ENCODE measurements around the gene CDYL2.

CDYL2 gene

GRCh38 chr16:80618862-80619648 lies 185.3 kb downstream of the CDYL2 start:
- no peak for DNase-seq (ENCODE audit: low read depth)
- no peak for TF ChIP-seq CTCF (IDR thresholded peaks at IDR 0.05; ENCODE audit: insufficient read depth, low read depth, low read length, missing control alignments)
- no peak overlapping the region for H3K4me3 ChIP-seq (ENCODE audit: low read length)

- TF ChIP-seq CTCF (IDR thresholded peaks at IDR 0.05; ENCODE audit: insufficient read depth, low read depth, low read length, missing control alignments): no peak
- H3K4me3 ChIP-seq (ENCODE audit: low read length): no peak overlapping the region
- DNase-seq (ENCODE audit: low read depth): no peak
Observed at GRCh38 chr16:80616362-80616761, 188.0 kb downstream of the CDYL2 start.

- no peak for DNase-seq (ENCODE audit: low read depth)
- no peak overlapping the region for H3K4me3 ChIP-seq (ENCODE audit: low read length)
- TF ChIP-seq CTCF (IDR thresholded peaks at IDR 0.05; ENCODE audit: insufficient read depth, low read depth, low read length, missing control alignments): no peak
Observed at GRCh38 chr16:80615735-80616134, 188.7 kb downstream of the CDYL2 start.

- DNase-seq (ENCODE audit: low read depth): peak; percentile 16
- H3K4me3 ChIP-seq (ENCODE audit: low read length): no peak overlapping the region
- TF ChIP-seq CTCF (IDR thresholded peaks at IDR 0.05; ENCODE audit: insufficient read depth, low read depth, low read length, missing control alignments): no peak
Observed at GRCh38 chr16:80614908-80615671, 189.3 kb downstream of the CDYL2 start.

GRCh38 chr16:80612461-80613017 lies 191.9 kb downstream of the CDYL2 start:
- no peak for DNase-seq (ENCODE audit: low read depth)
- no peak for TF ChIP-seq CTCF (IDR thresholded peaks at IDR 0.05; ENCODE audit: insufficient read depth, low read depth, low read length, missing control alignments)
- no peak overlapping the region for H3K4me3 ChIP-seq (ENCODE audit: low read length)

- no peak for TF ChIP-seq CTCF (IDR thresholded peaks at IDR 0.05; ENCODE audit: insufficient read depth, low read depth, low read length, missing control alignments)
- DNase-seq (ENCODE audit: low read depth): no peak
- no peak overlapping the region for H3K4me3 ChIP-seq (ENCODE audit: low read length)
Observed at GRCh38 chr16:80611930-80612327, 192.5 kb downstream of the CDYL2 start.
